Duodenal mucosa (tissue), 2 donors: ENCODE measurements around the gene TBX10.
"Not testable (repeated sequence)": the region's sequence is repeated elsewhere in the genome, so short reads cannot be mapped to it uniquely, and the experiment has no call there.

ENCODE experiments used
- H3K27ac ChIP-seq: one replicate; pipeline ENCODE4 v1.7.0; 2013; ENCODE audit warnings: low read depth, low read length
- H3K27me3 ChIP-seq, 2 donors: one replicate each; pipeline ENCODE4 v1.7.0; 2013; ENCODE audit warnings: low read length in 2 of 2, control low read depth in 1 of 2; ENCODE audit not compliant: insufficient read depth in 2 of 2, control insufficient read depth in 1 of 2
- H3K36me3 ChIP-seq, 2 donors: one replicate each; pipeline ENCODE4 v1.7.0; 2013; ENCODE audit warnings: low read length in 2 of 2, control low read depth in 1 of 2; ENCODE audit not compliant: insufficient read depth in 2 of 2, control insufficient read depth in 1 of 2
- H3K4me1 ChIP-seq, 2 donors: one replicate each; pipeline ENCODE4 v1.7.0; 2013; ENCODE audit warnings: low read length in 2 of 2, control low read depth in 1 of 2; ENCODE audit not compliant: insufficient read depth in 2 of 2, control insufficient read depth in 1 of 2
- H3K4me3 ChIP-seq, 2 donors: one replicate each; pipeline ENCODE4 v1.7.0; 2013; ENCODE audit warnings: low read length in 2 of 2, low read depth in 1 of 2
- H3K9ac ChIP-seq, 2 donors: one replicate each; pipeline ENCODE4 v1.7.0; 2013; ENCODE audit warnings: low read length in 2 of 2, low read depth in 1 of 2
- H3K9me3 ChIP-seq, 2 donors: one replicate each; pipeline ENCODE4 v1.7.0; 2013; ENCODE audit warnings: low read length in 2 of 2, control low read depth in 1 of 2; ENCODE audit not compliant: control insufficient read depth in 1 of 2

Gene TBX10

DNA sequence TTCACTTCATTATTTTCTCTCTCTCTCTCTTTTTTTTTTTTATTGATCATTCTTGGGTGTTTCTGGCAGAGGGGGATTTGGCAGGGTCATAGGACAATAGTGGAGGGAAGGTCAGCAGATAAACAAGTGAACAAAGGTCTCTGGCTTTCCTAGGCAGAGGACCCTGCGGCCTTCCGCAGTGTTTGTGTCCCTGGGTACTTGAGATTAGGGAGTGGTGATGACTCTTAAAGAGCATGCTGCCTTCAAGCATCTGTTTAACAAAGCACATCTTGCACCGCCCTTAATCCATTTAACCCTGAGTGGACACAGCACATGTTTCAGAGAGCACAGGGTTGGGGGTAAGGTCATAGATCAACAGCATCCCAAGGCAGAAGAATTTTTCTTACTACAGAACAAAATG, 42.1 kb downstream of the TBX10 start:
- not testable (repeated sequence) for H3K9me3 ChIP-seq, H3K4me3 ChIP-seq, H3K9ac ChIP-seq, H3K36me3 ChIP-seq, H3K27me3 ChIP-seq, H3K27ac ChIP-seq
- H3K4me1 ChIP-seq, result peaks cover 7 to 13% of the 10 kb centered on the region in 2 donors

DNA sequence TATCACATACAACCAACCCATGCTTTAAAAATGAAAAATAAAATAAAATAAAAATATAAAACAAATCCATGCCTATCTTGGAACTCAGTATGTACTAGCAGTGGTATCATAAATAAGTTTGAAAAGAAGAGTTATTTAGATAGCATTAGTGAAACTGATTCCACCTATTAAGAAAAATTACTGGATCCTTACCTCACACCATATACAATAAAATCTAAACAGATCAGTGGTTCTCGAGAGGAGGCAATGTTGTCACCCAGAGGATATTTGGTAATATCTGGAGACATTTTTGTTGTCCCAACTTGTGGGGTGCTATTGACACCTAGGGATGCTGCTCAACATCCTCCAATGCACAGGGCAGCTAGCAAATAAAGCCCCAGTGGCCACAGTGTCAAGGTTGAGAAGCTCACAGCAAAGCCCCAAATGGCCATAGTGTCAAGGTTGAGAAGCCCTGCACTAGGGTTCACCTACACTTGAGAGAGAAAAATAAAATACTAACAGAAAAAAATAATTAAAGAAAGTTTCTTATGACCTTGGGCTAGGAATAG, 42.7 kb downstream of the TBX10 start:
- H3K4me3 ChIP-seq, result no peak overlapping the region
- no peak overlapping the region for H3K9ac ChIP-seq
- no peaks in the 10 kb centered on the region for H3K9me3 ChIP-seq
- no peak overlapping the region for H3K27ac ChIP-seq
- no peaks in the 10 kb centered on the region for H3K36me3 ChIP-seq
- no peaks in the 10 kb centered on the region for H3K27me3 ChIP-seq
- H3K4me1 ChIP-seq, result peaks cover 7 to 13% of the 10 kb centered on the region in 2 donors

DNA sequence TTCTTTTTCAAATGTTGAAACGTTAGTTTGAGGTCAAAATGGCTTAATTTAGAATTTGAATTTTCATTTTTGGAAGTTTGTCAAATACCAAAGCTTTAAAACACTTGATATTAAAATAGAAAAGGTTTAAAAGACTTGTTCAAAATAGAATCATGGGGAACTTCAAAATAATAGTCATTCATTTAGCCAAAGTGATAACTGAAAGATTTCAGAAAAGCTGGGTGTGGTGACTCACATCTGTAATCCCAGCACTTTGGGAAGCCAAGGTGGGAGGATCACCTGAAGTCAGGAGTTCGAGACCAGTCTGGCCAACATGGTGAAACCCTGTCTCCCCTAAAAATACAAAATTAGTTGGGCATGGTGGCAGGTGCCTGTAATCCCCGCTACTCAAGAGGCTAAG, 45.1 kb downstream of the TBX10 start:
- Histone ChIP-seq H3K36me3 (no peaks in the 10 kb centered on the region), H3K4me1 (peaks cover 7 to 13% of the 10 kb centered on the region in 2 donors), H3K27ac (no peak overlapping the region), H3K4me3 (no peak overlapping the region), H3K27me3 (no peaks in the 10 kb centered on the region), H3K9me3 (no peaks in the 10 kb centered on the region), H3K9ac (no peak overlapping the region)

GRCh38 chr11:67593565-67593905, 46.0 kb downstream of the TBX10 start:
- H3K9ac ChIP-seq, result no peak overlapping the region
- no peak overlapping the region for H3K4me3 ChIP-seq
- H3K27me3 ChIP-seq, result no peaks in the 10 kb centered on the region
- peaks cover 0 to 5% of the 10 kb centered on the region in 2 donors for H3K36me3 ChIP-seq
- peaks cover 7 to 13% of the 10 kb centered on the region in 2 donors for H3K4me1 ChIP-seq
- no peak overlapping the region for H3K27ac ChIP-seq
- H3K9me3 ChIP-seq, result no peaks in the 10 kb centered on the region

GRCh38 chr11:67592880-67593564, 46.5 kb downstream of the TBX10 start:
- no peak overlapping the region for H3K9ac ChIP-seq
- no peaks in the 10 kb centered on the region for H3K27me3 ChIP-seq
- H3K9me3 ChIP-seq, result no peaks in the 10 kb centered on the region
- H3K36me3 ChIP-seq, result peaks cover 0 to 8% of the 10 kb centered on the region in 2 donors
- H3K4me3 ChIP-seq, result no peak overlapping the region
- H3K27ac ChIP-seq, result no peak overlapping the region
- peaks cover 7 to 13% of the 10 kb centered on the region in 2 donors for H3K4me1 ChIP-seq

GRCh38 chr11:67588899-67589415, 50.6 kb downstream of the TBX10 start:
- H3K9ac ChIP-seq, result not testable (repeated sequence)
- Histone ChIP-seq H3K36me3 (peaks cover 14 to 26% of the 10 kb centered on the region in 2 donors), H3K4me1 (peaks cover 22 to 24% of the 10 kb centered on the region in 2 donors)

DNA sequence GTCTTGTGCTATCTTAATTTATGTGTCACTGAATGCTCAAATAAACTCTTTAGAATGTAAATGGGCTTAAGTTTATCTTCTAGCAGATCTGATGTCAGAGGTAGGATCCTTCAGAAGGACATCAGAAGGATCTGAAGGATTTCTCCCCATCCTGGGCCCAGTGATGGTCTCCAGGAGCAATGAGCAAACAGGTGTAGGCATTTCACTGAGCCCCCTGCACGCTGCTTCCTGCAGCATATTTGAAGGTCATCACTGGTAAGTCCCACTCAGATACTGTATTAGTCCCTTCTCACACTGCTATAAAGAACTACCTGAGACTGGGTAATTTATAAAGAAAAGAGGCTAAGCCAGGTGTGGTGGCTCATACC, 51.4 kb downstream of the TBX10 start:
- Histone ChIP-seq H3K9me3 (no peaks in the 10 kb centered on the region), H3K27ac (no peak overlapping the region), H3K9ac (no peak overlapping the region), H3K4me1 (peaks cover 15 to 16% of the 10 kb centered on the region in 2 donors), H3K27me3 (no peaks in the 10 kb centered on the region), H3K36me3 (peaks cover 14 to 26% of the 10 kb centered on the region in 2 donors), H3K4me3 (no peak overlapping the region)

More at GRCh38 chr11:67588899-67589415, 50.6 kb downstream of the TBX10 start:
- not testable (repeated sequence) for H3K27me3 ChIP-seq, H3K9me3 ChIP-seq, H3K4me3 ChIP-seq, H3K27ac ChIP-seq

DNA sequence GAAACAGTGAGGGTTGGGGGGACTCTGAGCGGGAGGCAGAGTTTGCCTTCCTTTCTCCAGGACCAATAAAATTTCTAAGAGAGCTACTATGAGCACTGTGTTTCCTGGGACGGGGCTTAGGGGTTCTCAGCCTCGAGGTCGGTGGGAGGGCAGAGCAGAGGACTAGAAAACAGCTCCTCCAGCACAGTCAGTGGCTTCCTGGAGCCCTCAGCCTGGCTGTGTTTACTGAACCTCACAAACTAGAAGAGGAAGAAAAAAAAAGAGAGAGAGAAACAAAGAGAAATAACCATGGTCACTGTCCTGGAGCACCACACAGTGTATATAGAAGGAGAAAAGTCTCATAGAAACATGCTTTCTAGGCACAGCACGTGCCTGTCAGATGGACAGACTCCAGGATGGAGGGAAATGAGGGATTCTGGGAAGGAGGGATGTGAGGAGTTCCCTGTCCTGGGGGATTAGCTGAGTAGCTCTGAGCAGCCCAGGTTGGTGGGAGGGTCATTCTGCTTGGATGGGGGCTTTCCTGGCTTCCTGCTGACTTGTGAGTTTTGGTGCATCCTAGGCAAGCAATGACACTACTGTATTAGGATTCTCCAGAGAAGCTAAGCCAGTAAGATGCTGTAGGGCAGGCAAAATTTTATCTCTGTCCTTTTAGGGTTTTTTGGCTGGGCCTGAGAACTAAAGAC, 52.9 kb downstream of the TBX10 start:
- Histone ChIP-seq H3K4me1 (peaks cover 21 to 25% of the 10 kb centered on the region in 2 donors), H3K4me3 (no peak overlapping the region), H3K36me3 (peaks cover 14 to 26% of the 10 kb centered on the region in 2 donors), H3K9me3 (no peaks in the 10 kb centered on the region), H3K9ac (no peak overlapping the region), H3K27ac (no peak overlapping the region), H3K27me3 (no peaks in the 10 kb centered on the region)

DNA sequence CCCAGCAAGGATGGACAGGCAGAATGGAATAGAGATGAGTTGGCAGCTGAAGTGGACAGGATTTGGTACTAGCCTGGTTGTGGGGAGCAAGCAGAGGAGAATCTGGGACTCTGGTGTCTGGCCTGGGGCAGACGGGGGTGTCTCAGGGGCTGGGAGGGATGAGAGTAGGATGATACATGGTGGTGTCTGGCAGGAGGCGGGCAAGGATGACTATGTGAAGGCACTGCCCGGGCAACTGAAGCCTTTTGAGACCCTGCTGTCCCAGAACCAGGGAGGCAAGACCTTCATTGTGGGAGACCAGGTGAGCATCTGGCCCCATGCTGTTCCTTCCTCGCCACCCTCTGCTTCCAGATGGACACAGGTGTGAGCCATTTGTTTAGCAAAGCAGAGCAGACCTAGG, 53.7 kb downstream of the TBX10 start:
- Histone ChIP-seq H3K27me3 (no peaks in the 10 kb centered on the region), H3K9ac (no peak overlapping the region), H3K4me1 (peaks cover 21 to 28% of the 10 kb centered on the region in 2 donors), H3K36me3 (peaks cover 14 to 26% of the 10 kb centered on the region in 2 donors), H3K9me3 (no peaks in the 10 kb centered on the region), H3K27ac (no peak overlapping the region), H3K4me3 (no peak overlapping the region)
